ENCODE data around the gene USP17L26.
"Not testable (repeated sequence)": the region's sequence is repeated elsewhere in the genome, so short reads cannot be mapped to it uniquely, and the experiment has no call there.

Gene USP17L26

GRCh38 chr4:9334358-9334757, at the start of gene USP17L26:
USP17L26 (plus strand) TSS chr4:9334658; CDS start chr4:9334658, 0 bp downstream.
- H3K4me1 ChIP-seq (ENCODE audit: control insufficient read depth, insufficient read depth, low read length); H3K27me3 ChIP-seq (replicated peaks; ENCODE audit: control insufficient read depth, insufficient read depth, low read length); H3K36me3 ChIP-seq (ENCODE audit: control insufficient read depth, insufficient read depth, low read length, severe bottlenecking); H3K9me3 ChIP-seq (ENCODE audit: control insufficient read depth, low read length); H3K4me3 ChIP-seq (ENCODE audit: low read length); DNase-seq (ENCODE audit: low read depth); H3K9ac ChIP-seq (ENCODE audit: low read length): not testable (repeated sequence)

GRCh38 chr4:9324191-9324590, 10.3 kb upstream of the USP17L26 start:
- DNase-seq (ENCODE audit: low read depth); H3K36me3 ChIP-seq (ENCODE audit: control insufficient read depth, insufficient read depth, low read length, severe bottlenecking); H3K9me3 ChIP-seq (ENCODE audit: control insufficient read depth, low read length); H3K4me1 ChIP-seq (ENCODE audit: control insufficient read depth, insufficient read depth, low read length); H3K9ac ChIP-seq (ENCODE audit: low read length); H3K27me3 ChIP-seq (replicated peaks; ENCODE audit: control insufficient read depth, insufficient read depth, low read length); H3K4me3 ChIP-seq (ENCODE audit: low read length): not testable (repeated sequence)

- DNase-seq (ENCODE audit: low read depth); H3K4me1 ChIP-seq (ENCODE audit: control insufficient read depth, insufficient read depth, low read length); H3K4me3 ChIP-seq (ENCODE audit: low read length); H3K36me3 ChIP-seq (ENCODE audit: control insufficient read depth, insufficient read depth, low read length, severe bottlenecking); H3K27me3 ChIP-seq (replicated peaks; ENCODE audit: control insufficient read depth, insufficient read depth, low read length); H3K9ac ChIP-seq (ENCODE audit: low read length); H3K9me3 ChIP-seq (ENCODE audit: control insufficient read depth, low read length): not testable (repeated sequence)
Measured at GRCh38 chr4:9324865-9325264, 9.6 kb upstream of the USP17L26 start, which contains the start of gene USP17L24. USP17L24 (plus strand) TSS chr4:9325165; CDS start chr4:9325165, 0 bp downstream.

GRCh38 chr4:9329611-9330010, 4.8 kb upstream of the USP17L26 start, which contains the start of gene USP17L25:
USP17L25 (plus strand) TSS chr4:9329911; CDS start chr4:9329911, 0 bp downstream.
- DNase-seq (ENCODE audit: low read depth); H3K36me3 ChIP-seq (ENCODE audit: control insufficient read depth, insufficient read depth, low read length, severe bottlenecking); H3K4me3 ChIP-seq (ENCODE audit: low read length); H3K27me3 ChIP-seq (replicated peaks; ENCODE audit: control insufficient read depth, insufficient read depth, low read length); H3K9me3 ChIP-seq (ENCODE audit: control insufficient read depth, low read length); H3K9ac ChIP-seq (ENCODE audit: low read length); H3K4me1 ChIP-seq (ENCODE audit: control insufficient read depth, insufficient read depth, low read length): not testable (repeated sequence)

GRCh38 chr4:9339103-9339502, 4.6 kb downstream of the USP17L26 start, which contains the start of gene USP17L5:
USP17L5 (plus strand) TSS chr4:9339403; CDS start chr4:9339403, 0 bp downstream.
- H3K36me3 ChIP-seq (ENCODE audit: control insufficient read depth, insufficient read depth, low read length, severe bottlenecking); DNase-seq (ENCODE audit: low read depth); H3K9me3 ChIP-seq (ENCODE audit: control insufficient read depth, low read length); H3K4me1 ChIP-seq (ENCODE audit: control insufficient read depth, insufficient read depth, low read length); H3K9ac ChIP-seq (ENCODE audit: low read length); H3K27me3 ChIP-seq (replicated peaks; ENCODE audit: control insufficient read depth, insufficient read depth, low read length); H3K4me3 ChIP-seq (ENCODE audit: low read length): not testable (repeated sequence)

GRCh38 chr4:9343848-9344247, 9.4 kb downstream of the USP17L26 start, which contains the start of gene USP17L27:
USP17L27 (plus strand) TSS chr4:9344148; CDS start chr4:9344148, 0 bp downstream.
- not testable (repeated sequence) for H3K4me3 ChIP-seq (ENCODE audit: low read length); H3K9ac ChIP-seq (ENCODE audit: low read length); DNase-seq (ENCODE audit: low read depth); H3K27me3 ChIP-seq (replicated peaks; ENCODE audit: control insufficient read depth, insufficient read depth, low read length); H3K36me3 ChIP-seq (ENCODE audit: control insufficient read depth, insufficient read depth, low read length, severe bottlenecking); H3K9me3 ChIP-seq (ENCODE audit: control insufficient read depth, low read length); H3K4me1 ChIP-seq (ENCODE audit: control insufficient read depth, insufficient read depth, low read length)

GRCh38 chr4:9348593-9348992, 14.1 kb downstream of the USP17L26 start, which contains the start of gene USP17L28:
USP17L28 (plus strand) TSS chr4:9348893; CDS start chr4:9348893, 0 bp downstream.
- not testable (repeated sequence) for H3K4me1 ChIP-seq (ENCODE audit: control insufficient read depth, insufficient read depth, low read length); H3K9me3 ChIP-seq (ENCODE audit: control insufficient read depth, low read length); DNase-seq (ENCODE audit: low read depth); H3K4me3 ChIP-seq (ENCODE audit: low read length); H3K36me3 ChIP-seq (ENCODE audit: control insufficient read depth, insufficient read depth, low read length, severe bottlenecking); H3K9ac ChIP-seq (ENCODE audit: low read length); H3K27me3 ChIP-seq (replicated peaks; ENCODE audit: control insufficient read depth, insufficient read depth, low read length)

- H3K9ac ChIP-seq (ENCODE audit: low read length); H3K4me1 ChIP-seq (ENCODE audit: control insufficient read depth, insufficient read depth, low read length); H3K4me3 ChIP-seq (ENCODE audit: low read length); H3K27me3 ChIP-seq (replicated peaks; ENCODE audit: control insufficient read depth, insufficient read depth, low read length); DNase-seq (ENCODE audit: low read depth); H3K9me3 ChIP-seq (ENCODE audit: control insufficient read depth, low read length); H3K36me3 ChIP-seq (ENCODE audit: control insufficient read depth, insufficient read depth, low read length, severe bottlenecking): not testable (repeated sequence)
Measured at GRCh38 chr4:9350866-9351265, 16.4 kb downstream of the USP17L26 start.

- H3K4me1 ChIP-seq (ENCODE audit: control insufficient read depth, insufficient read depth, low read length); DNase-seq (ENCODE audit: low read depth); H3K9me3 ChIP-seq (ENCODE audit: control insufficient read depth, low read length); H3K36me3 ChIP-seq (ENCODE audit: control insufficient read depth, insufficient read depth, low read length, severe bottlenecking); H3K27me3 ChIP-seq (replicated peaks; ENCODE audit: control insufficient read depth, insufficient read depth, low read length); H3K9ac ChIP-seq (ENCODE audit: low read length); H3K4me3 ChIP-seq (ENCODE audit: low read length): not testable (repeated sequence)
Measured at GRCh38 chr4:9353338-9353737, 18.9 kb downstream of the USP17L26 start, which contains the start of gene USP17L29. USP17L29 (plus strand) TSS chr4:9353638; CDS start chr4:9353638, 0 bp downstream.

GRCh38 chr4:9362829-9363228, 28.4 kb downstream of the USP17L26 start, which contains the start of gene USP17L30:
USP17L30 (plus strand) TSS chr4:9363129; CDS start chr4:9363129, 0 bp downstream.
- H3K9ac ChIP-seq (ENCODE audit: low read length); H3K9me3 ChIP-seq (ENCODE audit: control insufficient read depth, low read length); DNase-seq (ENCODE audit: low read depth); H3K4me1 ChIP-seq (ENCODE audit: control insufficient read depth, insufficient read depth, low read length); H3K27me3 ChIP-seq (replicated peaks; ENCODE audit: control insufficient read depth, insufficient read depth, low read length); H3K36me3 ChIP-seq (ENCODE audit: control insufficient read depth, insufficient read depth, low read length, severe bottlenecking); H3K4me3 ChIP-seq (ENCODE audit: low read length): not testable (repeated sequence)

GRCh38 chr4:9379881-9380280, 45.4 kb downstream of the USP17L26 start:
- not testable (repeated sequence) for H3K4me3 ChIP-seq (ENCODE audit: low read length); H3K4me1 ChIP-seq (ENCODE audit: control insufficient read depth, insufficient read depth, low read length); H3K9ac ChIP-seq (ENCODE audit: low read length); H3K9me3 ChIP-seq (ENCODE audit: control insufficient read depth, low read length); H3K27me3 ChIP-seq (replicated peaks; ENCODE audit: control insufficient read depth, insufficient read depth, low read length); DNase-seq (ENCODE audit: low read depth); H3K36me3 ChIP-seq (ENCODE audit: control insufficient read depth, insufficient read depth, low read length, severe bottlenecking)

GRCh38 chr4:9381012-9381534, 46.6 kb downstream of the USP17L26 start:
- not testable (repeated sequence) for H3K4me1 ChIP-seq (ENCODE audit: control insufficient read depth, insufficient read depth, low read length); DNase-seq (ENCODE audit: low read depth)
- peak overlapping the region; percentile 70 for H3K4me3 ChIP-seq (ENCODE audit: low read length)

More at GRCh38 chr4:9381012-9381534, 46.6 kb downstream of the USP17L26 start:
- not testable (repeated sequence) for H3K27me3 ChIP-seq (replicated peaks; ENCODE audit: control insufficient read depth, insufficient read depth, low read length); H3K36me3 ChIP-seq (ENCODE audit: control insufficient read depth, insufficient read depth, low read length, severe bottlenecking); H3K9me3 ChIP-seq (ENCODE audit: control insufficient read depth, low read length); H3K9ac ChIP-seq (ENCODE audit: low read length)

All from adipocyte (in vitro differentiated cells).